HG03378 (cell line): ENCODE data around the gene AFF1.

Experiments used
- ATAC-seq: cut with Tn5 transposase; IDR thresholded peaks from one replicate; pipeline ENCODE4 v1.9.1; 2021; ENCODE audit warnings: mild to moderate bottlenecking, moderate library complexity; ENCODE audit not compliant: unreplicated experiment

The AFF1 gene

DNA sequence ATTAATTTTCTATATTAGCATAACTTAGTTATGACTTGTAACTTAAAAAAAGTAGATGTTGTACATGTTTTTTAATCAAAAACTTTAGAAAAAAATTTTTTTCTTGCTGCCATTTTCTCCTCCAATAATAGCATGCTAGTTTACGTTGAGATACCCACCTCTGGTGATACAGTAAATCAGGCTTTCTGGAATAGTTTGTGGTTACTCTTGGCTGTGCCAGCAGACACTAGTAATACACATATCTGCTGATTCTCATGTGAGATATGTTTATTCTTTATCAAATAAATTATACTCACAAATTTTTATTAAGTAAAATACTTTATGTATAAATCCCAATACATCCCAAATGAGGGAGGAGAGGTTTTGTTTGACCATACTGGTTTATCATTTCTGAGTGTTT, 168.3 kb downstream of the AFF1 start:
- ATAC-seq: no peak

- ATAC-seq: no peak
Observed at GRCh38 chr4:87103691-87104187, 168.9 kb downstream of the AFF1 start.

- no peak for ATAC-seq
Observed at GRCh38 chr4:87105101-87105845, 170.5 kb downstream of the AFF1 start.

GRCh38 chr4:87108142-87108546, 173.3 kb downstream of the AFF1 start:
- no peak for ATAC-seq

DNA sequence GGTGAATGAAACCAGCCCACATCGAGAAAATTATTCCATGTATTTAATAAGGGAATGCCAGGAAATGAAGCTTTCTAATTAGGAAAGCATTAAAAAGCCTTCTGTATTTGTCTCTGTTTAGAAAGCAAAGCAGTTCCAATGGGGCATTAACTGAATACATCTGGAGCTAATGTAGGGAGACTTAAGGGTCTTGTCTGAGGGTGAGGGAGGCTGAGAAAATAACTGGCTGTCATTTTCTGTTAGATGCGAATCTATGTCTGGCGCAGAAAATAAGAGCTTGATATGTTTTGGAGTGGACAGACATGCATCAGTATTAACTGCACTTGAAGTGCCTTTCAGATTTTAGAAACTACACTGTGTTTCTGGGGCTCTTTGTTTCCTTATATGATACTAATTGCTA, 174.3 kb downstream of the AFF1 start:
- ATAC-seq: no peak

DNA sequence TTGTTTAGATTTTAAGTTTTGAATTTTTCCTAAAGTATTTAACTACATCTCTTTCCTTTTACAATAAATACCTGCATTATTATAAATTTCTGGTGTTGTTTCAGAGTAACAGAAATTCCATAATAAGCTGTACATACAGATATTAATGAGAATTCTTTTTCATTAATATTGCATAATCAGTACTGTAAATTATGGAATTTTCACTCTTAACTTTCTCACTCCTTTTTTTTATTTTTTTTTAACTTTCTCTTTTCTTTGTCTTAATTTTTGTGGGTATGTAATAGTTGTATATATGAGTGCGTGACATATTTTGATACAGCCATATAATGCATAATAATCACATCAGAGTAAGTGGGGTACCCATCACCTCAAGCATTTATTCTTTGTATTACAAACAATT, 175.1 kb downstream of the AFF1 start:
- no peak for ATAC-seq

DNA sequence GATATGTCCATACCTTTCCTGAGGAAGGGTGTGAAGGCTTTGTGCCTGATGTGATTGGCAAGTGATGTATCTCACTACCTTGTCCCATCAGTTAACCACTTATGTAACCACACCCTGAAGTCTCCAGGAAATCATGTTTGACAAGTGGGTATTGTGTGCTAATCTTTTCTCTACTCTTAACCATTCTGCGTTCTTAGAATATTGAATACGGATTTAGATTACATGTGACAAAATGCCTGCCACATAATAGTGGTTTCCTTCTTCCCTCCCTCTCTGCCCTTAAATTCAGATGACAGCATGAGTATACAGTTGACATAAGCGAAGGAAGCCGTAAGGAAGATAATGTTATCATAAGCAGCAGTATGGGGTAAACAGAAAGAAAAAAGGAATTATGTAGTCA, 177.3 kb downstream of the AFF1 start:
- ATAC-seq: no peak

GRCh38 chr4:87114245-87115062, 179.6 kb downstream of the AFF1 start:
- ATAC-seq: no peak

GRCh38 chr4:87116231-87116630, 181.4 kb downstream of the AFF1 start:
- no peak for ATAC-seq

- ATAC-seq: no peak
Observed at GRCh38 chr4:87117051-87117731, 182.4 kb downstream of the AFF1 start.

DNA sequence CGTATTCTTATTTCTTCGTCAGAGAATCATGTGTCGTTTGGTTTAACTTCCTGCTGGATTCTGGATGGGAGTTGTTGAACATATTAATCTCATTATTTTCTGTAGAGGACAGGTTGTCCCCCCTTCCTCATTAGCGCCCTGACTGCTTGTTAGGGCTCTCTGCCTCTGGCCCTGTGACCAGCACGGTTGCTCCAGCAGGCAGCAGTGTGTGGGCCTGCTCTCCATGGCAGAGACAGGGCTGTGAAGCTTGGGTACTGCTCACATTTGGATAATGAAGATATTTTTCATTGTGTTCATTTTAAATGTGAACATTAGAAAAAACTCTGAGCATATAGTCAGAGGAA, 182.9 kb downstream of the AFF1 start:
- ATAC-seq: no peak

- no peak for ATAC-seq
Observed at GRCh38 chr4:87118421-87118820, 183.6 kb downstream of the AFF1 start.

- ATAC-seq: no peak
Observed at GRCh38 chr4:87118826-87119225, 184.0 kb downstream of the AFF1 start.

DNA sequence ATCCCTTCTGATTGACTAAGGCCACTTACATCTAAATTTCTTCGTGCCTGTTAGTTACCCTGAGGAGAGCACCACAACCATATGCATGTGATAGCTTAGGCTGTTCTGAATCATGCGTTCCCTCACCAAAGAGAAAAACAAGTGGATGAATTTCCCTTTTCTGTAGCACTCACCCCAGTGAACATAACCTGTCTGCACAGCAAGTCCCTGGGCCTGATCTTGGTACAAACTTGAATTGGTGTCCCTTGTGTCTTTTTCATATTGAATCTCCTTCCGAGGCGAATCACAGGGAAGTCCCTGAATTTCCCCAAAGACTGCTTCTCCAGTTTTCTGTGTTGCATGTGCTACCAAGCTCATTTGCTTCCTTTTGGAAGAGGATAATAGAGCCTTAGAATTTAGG, 185.2 kb downstream of the AFF1 start:
- ATAC-seq: no peak

GRCh38 chr4:87120411-87121162, 185.8 kb downstream of the AFF1 start:
- ATAC-seq: no peak

GRCh38 chr4:87121341-87122065, 186.7 kb downstream of the AFF1 start:
- no peak for ATAC-seq

GRCh38 chr4:87122252-87122651, 187.4 kb downstream of the AFF1 start:
- ATAC-seq: no peak

DNA sequence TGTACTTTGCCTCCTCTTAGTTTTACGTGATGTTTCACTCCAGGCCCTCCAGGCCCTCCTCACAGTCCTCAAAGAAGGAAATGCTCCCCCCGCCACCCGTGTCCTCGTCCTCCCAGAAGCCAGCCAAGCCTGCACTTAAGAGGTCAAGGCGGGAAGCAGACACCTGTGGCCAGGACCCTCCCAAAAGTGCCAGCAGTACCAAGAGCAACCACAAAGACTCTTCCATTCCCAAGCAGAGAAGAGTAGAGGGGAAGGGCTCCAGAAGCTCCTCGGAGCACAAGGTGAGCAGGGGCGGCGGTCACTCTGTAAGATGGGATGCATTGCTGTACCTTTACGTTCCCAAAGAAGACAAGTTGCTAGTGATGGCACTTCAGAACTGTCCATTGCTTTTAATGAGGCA, 191.2 kb downstream of the AFF1 start:
- no peak for ATAC-seq

GRCh38 chr4:87128006-87128705, 193.3 kb downstream of the AFF1 start:
- ATAC-seq: no peak

DNA sequence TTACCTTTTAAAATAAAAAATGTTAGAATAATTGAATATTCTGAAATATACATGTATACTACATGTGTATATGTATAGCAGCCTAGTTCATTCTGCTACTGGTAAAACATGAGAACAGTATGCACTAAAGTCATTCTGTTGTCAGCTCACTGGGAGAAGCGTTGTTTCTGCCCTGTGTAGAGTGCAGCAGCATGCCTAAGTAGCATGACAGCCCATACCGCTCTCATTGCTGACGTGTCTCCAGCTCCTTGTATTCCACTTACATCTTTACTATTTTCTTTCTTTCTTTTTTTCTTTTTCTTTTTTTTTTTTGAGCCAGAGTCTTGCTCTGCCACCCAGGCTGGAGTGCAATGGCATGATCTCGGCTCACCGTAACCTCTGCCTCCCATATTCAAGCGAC, 194.9 kb downstream of the AFF1 start:
- ATAC-seq: no peak
